Thyroid gland (tissue), 4 donors: ENCODE results near the gene AKAP6. TPM values are rescaled to one million over a fixed set of nuclear protein-coding genes. Genes with fewer than 3 reads are reported as not detected.

ENCODE experiments used
- DNase-seq, 2 donors: peaks; one replicate each; pipeline ENCODE4 v3.0.0-alpha.2; 2019
- H3K27ac ChIP-seq, 3 donors: fragments of 200-600 bp; sonication (generic); 1 replicate in 2 of 3; 2 replicates in 1 of 3; pipeline ENCODE4 v1.5.1; 2016 to 2019; ENCODE audit warnings: mild to moderate bottlenecking in 1 of 3, moderate library complexity in 1 of 3
- H3K27me3 ChIP-seq: fragments of 200-600 bp; sonication (generic); one replicate; pipeline ENCODE4 v1.5.1; 2019
- H3K36me3 ChIP-seq, 2 donors: fragments of 200-600 bp; sonication (generic); one replicate each; pipeline ENCODE4 v1.5.1; 2016 to 2019
- H3K4me1 ChIP-seq, 2 donors: fragments of 200-600 bp; sonication (generic); one replicate each; pipeline ENCODE4 v1.5.1; 2017 to 2019
- H3K4me3 ChIP-seq, 3 donors: fragments of 200-600 bp; sonication (generic); replicated peaks in 1 of 3; 1 replicate in 2 of 3; 2 replicates in 1 of 3; pipeline ENCODE4 v1.5.1; 2016; ENCODE audit warnings: mild to moderate bottlenecking in 1 of 3
- H3K9me3 ChIP-seq: fragments of 200-600 bp; sonication (generic); one replicate; pipeline ENCODE4 v1.5.1; 2017
- CTCF ChIP-seq, 6 experiments: fragments of 200-600 bp in 3 of 6; fragments of 450-650 bp in 3 of 6; sonication (generic) in 3 of 6; IDR thresholded peaks; one replicate each; pipeline ENCODE4 v1.5.1; 2016 to 2019; ENCODE audit warnings: antibody characterized with exemption in 6 of 6, mild to moderate bottlenecking in 2 of 6, inconsistent platforms in 1 of 6, moderate library complexity in 1 of 6
- POLR2A ChIP-seq, 2 donors: fragments of 450-650 bp; IDR thresholded peaks; one replicate each; pipeline ENCODE4 v1.6.1; 2017; ENCODE audit warnings: antibody characterized with exemption in 2 of 2, mild to moderate bottlenecking in 2 of 2, moderate library complexity in 1 of 2
- WGBS, 2 donors: methylation state at CpG; one replicate each; pipeline ENCODE4 v1.1.5; 2017; 5-methylcytosine and 5-hydroxymethylcytosine counted together
- intact Hi-C: fragments of 100-400 bp; cut with DNase I; formaldehyde crosslinking; loops from one replicate; pipeline ENCODE4 v1.15.1; 2023
- total RNA-seq, 4 donors: library from RNA; depleted of rRNA; stranded (reverse); fragments of >200 nt; gene quantifications; one replicate each; pipeline ENCODE4 v1.2.3, GENCODE V29; 2016

Gene AKAP6
- total RNA-seq, 4 donors from 2014 or later: 13.0 to 34.5 (median 22.7) TPM

GRCh38 chr14:32608857-32609256 is 279.8 kb downstream of the AKAP6 start:
- Histone ChIP-seq H3K4me3 (no peak overlapping the region), H3K4me1 (no peaks in the 10 kb centered on the region), H3K36me3 (no peaks in the 10 kb centered on the region), H3K27me3 (no peaks in the 10 kb centered on the region), H3K9me3 (no peaks in the 10 kb centered on the region), H3K27ac (no peak overlapping the region)
- intact Hi-C loops: no loop called here
- DNase-seq: no peak
- WGBS, 2 donors: 85 to 89% methylated on average over 1 of the region's 1 CpG
- TF ChIP-seq POLR2A (IDR thresholded peaks at IDR 0.05) (no peak), CTCF (IDR thresholded peaks at IDR 0.05) (no peak)

DNA sequence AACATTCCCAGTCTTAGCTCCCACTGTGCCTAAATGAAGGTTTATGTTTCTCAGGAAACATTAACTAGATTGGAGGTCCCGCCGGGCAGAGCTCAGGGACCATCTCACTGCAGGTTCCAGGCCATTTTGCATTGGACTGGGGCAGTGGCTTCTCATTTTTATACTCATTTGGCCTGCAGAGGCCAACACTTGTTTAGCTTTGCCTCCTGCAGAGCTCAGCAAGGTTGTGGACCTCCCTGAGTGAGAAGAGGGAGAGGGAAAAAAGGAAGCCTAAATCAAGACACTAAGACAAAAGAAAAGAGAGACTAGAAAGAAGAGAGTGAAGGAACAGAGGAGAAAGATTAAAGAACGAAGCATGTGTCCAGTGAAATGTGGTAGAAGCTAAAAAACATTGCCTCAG is 280.3 kb downstream of the AKAP6 start:
- H3K27me3 ChIP-seq: no peaks in the 10 kb centered on the region
- H3K36me3 ChIP-seq: no peaks in the 10 kb centered on the region
- no peak for TF ChIP-seq POLR2A (IDR thresholded peaks at IDR 0.05)
- no peak for TF ChIP-seq CTCF (IDR thresholded peaks at IDR 0.05)
- no peaks in the 10 kb centered on the region for H3K4me1 ChIP-seq
- H3K4me3 ChIP-seq: no peak overlapping the region
- intact Hi-C loops: no loop called here
- WGBS, 2 donors: 89 to 91% methylated on average over 3 of the region's 3 CpGs
- no peak for DNase-seq
- no peak overlapping the region for H3K27ac ChIP-seq
- H3K9me3 ChIP-seq: no peaks in the 10 kb centered on the region

GRCh38 chr14:32611752-32612151 is 282.7 kb downstream of the AKAP6 start:
- Histone ChIP-seq H3K9me3 (no peaks in the 10 kb centered on the region), H3K27me3 (no peaks in the 10 kb centered on the region), H3K4me1 (no peaks in the 10 kb centered on the region), H3K4me3 (no peak overlapping the region), H3K27ac (no peak overlapping the region), H3K36me3 (no peaks in the 10 kb centered on the region)
- DNase-seq: no peak
- WGBS, 2 donors: 90 to 91% methylated on average over 1 of the region's 1 CpG
- TF ChIP-seq POLR2A (IDR thresholded peaks at IDR 0.05): no peak
- no peak for TF ChIP-seq CTCF (IDR thresholded peaks at IDR 0.05)
- intact Hi-C loops: no loop called here

DNA sequence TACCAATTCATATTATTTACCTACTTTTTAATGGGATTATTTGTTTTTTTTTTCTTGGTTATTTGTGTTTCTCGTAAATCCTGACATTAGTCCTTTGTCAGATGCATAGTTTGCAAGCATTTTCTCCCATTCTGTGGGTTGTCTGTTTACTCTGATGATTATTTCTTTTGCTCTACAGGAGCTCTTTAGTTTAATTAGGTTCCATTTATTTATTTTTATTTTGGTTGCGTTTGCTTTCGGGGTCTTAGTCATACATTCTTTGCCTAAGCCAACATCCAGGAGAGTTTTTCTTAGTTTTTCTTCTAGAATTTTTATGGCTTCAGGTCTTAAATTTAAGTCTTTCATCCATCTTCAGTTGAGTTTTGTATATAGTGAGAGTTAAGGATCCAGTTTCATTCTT is 289.9 kb downstream of the AKAP6 start:
- H3K27me3 ChIP-seq: no peaks in the 10 kb centered on the region
- 95 to 98% methylated on average over 3 of the region's 3 CpGs for WGBS, 2 donors
- H3K4me1 ChIP-seq: no peaks in the 10 kb centered on the region
- no peak overlapping the region for H3K27ac ChIP-seq
- TF ChIP-seq POLR2A (IDR thresholded peaks at IDR 0.05) (no peak), CTCF (IDR thresholded peaks at IDR 0.05) (no peak)
- no peak overlapping the region for H3K4me3 ChIP-seq
- intact Hi-C loops: no loop called here
- H3K9me3 ChIP-seq: no peaks in the 10 kb centered on the region
- H3K36me3 ChIP-seq: no peaks in the 10 kb centered on the region
- DNase-seq: no peak

DNA sequence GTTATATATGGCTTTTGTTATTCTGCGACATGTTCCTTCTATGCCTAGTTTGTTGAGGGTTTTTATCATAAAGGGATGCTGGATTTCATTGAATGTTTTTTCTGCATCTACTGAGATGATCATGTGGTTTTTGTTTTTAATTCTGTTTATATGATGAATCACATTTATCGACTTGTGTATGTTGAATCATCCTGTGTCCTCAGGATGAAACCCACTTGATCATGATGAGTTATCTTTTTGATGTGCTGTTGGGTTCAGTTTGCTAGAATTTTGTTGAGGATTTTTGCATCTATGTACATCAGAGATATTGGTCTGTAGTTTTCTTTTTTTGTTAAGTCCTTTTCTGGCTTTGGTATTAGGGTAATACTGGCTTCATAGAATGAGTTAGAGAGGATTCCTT is 291.2 kb downstream of the AKAP6 start:
- 95 to 97% methylated on average over 2 of the region's 2 CpGs for WGBS, 2 donors
- Histone ChIP-seq H3K27me3 (no peaks in the 10 kb centered on the region), H3K27ac (no peak overlapping the region), H3K4me1 (no peaks in the 10 kb centered on the region), H3K9me3 (no peaks in the 10 kb centered on the region), H3K4me3 (no peak overlapping the region), H3K36me3 (no peaks in the 10 kb centered on the region)
- intact Hi-C loops: no loop called here
- DNase-seq: no peak
- no peak for TF ChIP-seq POLR2A (IDR thresholded peaks at IDR 0.05)
- TF ChIP-seq CTCF (IDR thresholded peaks at IDR 0.05): no peak
